Mucosa of rectum (tissue), 2 donors: ENCODE measurements around the gene ADARB2.

Source experiments
- H3K27ac ChIP-seq, 2 donors: one replicate each; pipeline ENCODE4 v1.7.0; 2013; ENCODE audit warnings: inconsistent platforms in 2 of 2, low read depth in 2 of 2, low read length in 2 of 2
- H3K27me3 ChIP-seq, 2 donors: one replicate each; pipeline ENCODE4 v1.7.0; 2013; ENCODE audit warnings: low read length in 2 of 2; ENCODE audit not compliant: control insufficient read depth in 2 of 2, insufficient read depth in 2 of 2
- H3K36me3 ChIP-seq, 2 donors: one replicate each; pipeline ENCODE4 v1.7.0; 2013; ENCODE audit warnings: low read length in 2 of 2; ENCODE audit not compliant: control insufficient read depth in 2 of 2, insufficient read depth in 2 of 2
- H3K4me1 ChIP-seq, 2 donors: one replicate each; pipeline ENCODE4 v1.7.0; 2013; ENCODE audit warnings: low read length in 2 of 2, mild to moderate bottlenecking in 1 of 2; ENCODE audit not compliant: control insufficient read depth in 2 of 2, insufficient read depth in 2 of 2
- H3K4me3 ChIP-seq, 2 donors: one replicate each; pipeline ENCODE4 v1.7.0; 2013; ENCODE audit warnings: low read length in 2 of 2
- H3K9ac ChIP-seq, 2 donors: one replicate each; pipeline ENCODE4 v1.7.0; 2013; ENCODE audit warnings: low read length in 2 of 2, low read depth in 1 of 2, mild to moderate bottlenecking in 1 of 2
- H3K9me3 ChIP-seq, 2 donors: one replicate each; pipeline ENCODE4 v1.7.0; 2013; ENCODE audit warnings: low read length in 2 of 2; ENCODE audit not compliant: control insufficient read depth in 2 of 2
- donor health status: healthy.
- donor health status: Normal muscosa, but diverticular disease.

The ADARB2 gene

DNA sequence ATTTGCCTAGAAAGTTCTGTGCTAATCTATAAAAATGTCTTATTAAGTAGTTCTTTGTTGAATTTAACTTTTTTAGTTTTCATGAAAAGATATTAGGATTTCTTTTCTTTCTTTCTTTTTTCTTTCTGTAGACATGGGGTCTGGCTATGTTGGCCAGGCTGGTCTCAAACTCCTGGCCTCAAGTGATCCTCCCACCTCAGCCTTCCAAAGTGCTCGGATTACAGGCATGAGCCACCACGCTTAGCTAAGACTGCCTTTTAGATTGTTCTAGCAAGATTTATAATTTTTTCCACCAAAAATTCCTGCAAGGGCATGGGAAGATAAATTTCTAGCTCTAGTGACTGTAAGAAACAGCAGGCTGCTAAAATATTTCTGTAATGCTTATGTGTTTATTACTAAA lies 540.7 kb downstream of the ADARB2 start:
- H3K4me1 ChIP-seq = peaks cover 0 to 4% of the 10 kb centered on the region in 2 donors
- no peak overlapping the region for H3K27ac ChIP-seq
- no peak overlapping the region for H3K4me3 ChIP-seq
- peaks cover 0 to 4% of the 10 kb centered on the region in 2 donors for H3K27me3 ChIP-seq
- no peak overlapping the region for H3K9ac ChIP-seq
- no peaks in the 10 kb centered on the region for H3K36me3 ChIP-seq
- H3K9me3 ChIP-seq = no peaks in the 10 kb centered on the region

DNA sequence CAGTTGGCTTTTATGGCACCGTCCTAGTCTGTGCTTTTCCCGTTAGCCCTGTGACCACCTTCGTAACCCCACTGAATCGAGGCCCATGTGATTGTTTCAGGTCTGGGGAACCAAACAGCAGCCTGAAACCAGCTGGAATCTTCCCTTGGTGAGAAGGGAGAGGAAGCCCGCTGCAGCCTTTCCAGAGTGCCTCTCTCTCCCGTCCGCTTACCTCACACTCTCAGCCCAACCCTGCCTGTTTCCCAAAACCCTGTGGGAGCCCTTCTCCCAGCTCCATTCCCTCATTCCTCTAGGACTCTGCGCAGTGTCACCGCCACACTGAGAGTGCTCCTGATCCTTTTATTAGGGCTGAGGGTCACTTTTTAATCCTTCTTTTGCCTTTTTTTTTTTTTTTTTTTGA lies 541.5 kb downstream of the ADARB2 start:
- H3K9me3 ChIP-seq = no peaks in the 10 kb centered on the region
- H3K36me3 ChIP-seq = no peaks in the 10 kb centered on the region
- no peak overlapping the region for H3K4me3 ChIP-seq
- H3K27ac ChIP-seq = no peak overlapping the region
- peaks cover 0 to 4% of the 10 kb centered on the region in 2 donors for H3K27me3 ChIP-seq
- H3K4me1 ChIP-seq = peaks cover 0 to 4% of the 10 kb centered on the region in 2 donors
- no peak overlapping the region for H3K9ac ChIP-seq

DNA sequence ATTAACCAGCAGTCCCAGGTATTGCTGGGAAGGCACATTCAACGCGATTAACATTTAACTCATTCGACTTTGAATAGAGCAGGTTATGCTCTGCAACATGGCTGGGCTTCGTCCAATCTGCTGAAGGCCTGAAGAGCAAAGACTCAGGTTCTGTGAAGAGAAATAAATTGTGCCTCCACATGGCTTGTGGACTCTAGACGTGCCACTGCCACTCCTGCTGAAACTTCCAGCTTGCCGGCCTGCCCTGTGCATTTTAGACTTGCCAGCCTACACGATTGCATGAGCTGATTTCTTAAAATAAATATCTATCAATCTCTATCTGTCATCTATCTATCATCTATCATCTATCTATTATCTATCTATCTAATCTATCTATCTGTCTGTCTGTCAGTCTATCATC lies 543.2 kb downstream of the ADARB2 start:
- Histone ChIP-seq H3K9ac (no peak overlapping the region), H3K27ac (no peak overlapping the region), H3K27me3 (peaks cover 0 to 4% of the 10 kb centered on the region in 2 donors), H3K9me3 (no peaks in the 10 kb centered on the region), H3K4me3 (no peak overlapping the region), H3K36me3 (no peaks in the 10 kb centered on the region), H3K4me1 (peaks cover 0 to 4% of the 10 kb centered on the region in 2 donors)

DNA sequence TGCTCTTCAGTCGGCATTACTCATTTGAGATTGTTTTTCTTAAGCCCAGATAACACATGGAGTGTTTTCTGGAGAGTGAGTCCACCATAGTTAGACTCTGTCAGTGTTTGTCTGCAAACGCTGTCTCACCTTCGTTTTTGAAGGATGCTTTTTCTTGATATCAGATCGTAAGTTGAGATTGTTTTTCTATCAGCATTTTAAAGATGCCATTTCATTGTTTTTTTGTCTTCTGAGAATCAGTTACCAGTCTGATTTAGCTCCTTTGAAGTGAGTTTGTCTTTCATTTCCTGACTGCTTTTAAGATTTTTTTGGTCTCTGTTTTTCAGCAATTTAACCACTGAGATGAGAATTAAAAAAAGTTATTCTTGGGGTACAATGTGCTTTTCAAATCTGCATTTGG lies 543.8 kb downstream of the ADARB2 start:
- Histone ChIP-seq H3K4me3 (no peak overlapping the region), H3K36me3 (no peaks in the 10 kb centered on the region), H3K9ac (no peak overlapping the region), H3K9me3 (no peaks in the 10 kb centered on the region), H3K27me3 (peaks cover 0 to 4% of the 10 kb centered on the region in 2 donors), H3K4me1 (peaks cover 0 to under 1% of the 10 kb centered on the region in 2 donors), H3K27ac (no peak overlapping the region)

DNA sequence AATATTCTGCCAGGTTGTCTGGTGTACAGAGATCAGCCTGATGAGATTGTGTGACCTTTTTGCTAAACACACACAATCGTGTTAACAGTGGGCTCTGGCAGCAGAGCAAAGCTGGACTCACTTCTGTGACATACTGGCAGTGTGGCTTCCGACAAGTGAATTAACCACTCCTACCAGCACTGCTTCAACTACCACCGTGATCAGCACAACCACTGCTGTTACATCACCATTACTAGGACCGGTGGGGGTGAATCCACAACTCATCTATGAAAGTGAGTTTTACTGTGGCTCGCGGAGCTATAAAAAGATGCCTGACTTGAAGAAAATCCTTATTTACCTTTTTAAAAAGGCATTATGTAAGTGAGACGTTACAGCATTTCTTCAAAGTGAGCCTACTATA lies 545.6 kb downstream of the ADARB2 start:
- Histone ChIP-seq H3K9ac (no peak overlapping the region), H3K36me3 (no peaks in the 10 kb centered on the region), H3K9me3 (no peaks in the 10 kb centered on the region), H3K27me3 (peaks cover 0 to 4% of the 10 kb centered on the region in 2 donors), H3K27ac (no peak overlapping the region), H3K4me3 (no peak overlapping the region), H3K4me1 (peaks cover 0 to 5% of the 10 kb centered on the region in 2 donors)

DNA sequence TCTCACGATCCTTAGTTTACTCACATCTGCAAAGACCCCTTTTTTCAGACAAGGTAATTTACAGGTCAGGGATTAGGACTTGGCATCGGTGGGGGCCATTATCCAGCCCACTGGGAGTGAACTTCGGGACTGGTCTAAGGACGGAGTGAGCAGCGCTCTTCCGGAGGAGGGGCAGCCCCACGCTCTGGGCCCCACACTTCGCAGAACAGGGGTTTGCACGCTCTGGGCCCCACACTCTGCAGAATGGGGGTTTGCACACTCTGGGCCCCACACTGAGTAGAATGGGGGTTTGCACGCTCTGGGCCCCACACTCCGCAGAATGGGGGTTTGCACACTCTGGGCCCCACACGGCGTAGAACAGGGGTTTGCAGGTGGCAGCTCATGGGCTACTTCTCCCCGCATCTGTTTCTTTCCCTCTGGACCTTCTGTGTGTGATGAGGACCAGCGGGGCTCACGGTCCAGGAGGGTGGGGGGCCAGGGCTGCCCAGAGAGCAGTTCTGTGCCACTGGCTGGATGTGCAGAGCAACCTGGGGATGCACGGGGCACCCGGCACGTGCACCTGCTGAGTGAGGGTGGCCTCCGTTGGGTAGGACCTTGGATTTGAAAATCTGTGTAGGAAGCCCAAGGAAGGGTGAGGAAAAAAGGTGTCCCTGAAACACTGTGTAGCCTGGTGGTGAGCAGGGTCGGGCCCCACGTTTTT lies 546.4 kb downstream of the ADARB2 start:
- no peak overlapping the region for H3K4me3 ChIP-seq
- H3K9ac ChIP-seq = no peak overlapping the region
- H3K27me3 ChIP-seq = peaks cover 0 to 4% of the 10 kb centered on the region in 2 donors
- no peak overlapping the region for H3K27ac ChIP-seq
- H3K9me3 ChIP-seq = no peaks in the 10 kb centered on the region
- H3K4me1 ChIP-seq = peaks cover 0 to 5% of the 10 kb centered on the region in 2 donors
- H3K36me3 ChIP-seq = no peaks in the 10 kb centered on the region

DNA sequence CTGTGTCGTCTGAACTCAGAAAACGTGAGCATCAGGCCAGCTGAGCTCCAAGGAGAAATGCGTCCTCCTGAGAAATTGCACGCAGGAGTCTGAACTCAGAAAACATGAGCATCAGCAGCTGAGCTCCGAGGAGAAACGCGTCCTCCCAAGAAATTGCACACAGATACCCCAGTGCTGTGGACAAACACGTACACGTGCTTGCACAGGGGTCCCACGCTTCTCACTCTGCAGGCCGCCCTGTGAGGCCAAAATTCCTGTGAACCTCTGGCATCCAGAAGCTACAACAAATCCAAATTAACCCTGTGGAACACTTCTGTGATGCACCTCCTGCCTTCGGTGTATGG lies 547.3 kb downstream of the ADARB2 start:
- no peak overlapping the region for H3K27ac ChIP-seq
- peaks cover 0 to 5% of the 10 kb centered on the region in 2 donors for H3K4me1 ChIP-seq
- no peak overlapping the region for H3K9ac ChIP-seq

DNA sequence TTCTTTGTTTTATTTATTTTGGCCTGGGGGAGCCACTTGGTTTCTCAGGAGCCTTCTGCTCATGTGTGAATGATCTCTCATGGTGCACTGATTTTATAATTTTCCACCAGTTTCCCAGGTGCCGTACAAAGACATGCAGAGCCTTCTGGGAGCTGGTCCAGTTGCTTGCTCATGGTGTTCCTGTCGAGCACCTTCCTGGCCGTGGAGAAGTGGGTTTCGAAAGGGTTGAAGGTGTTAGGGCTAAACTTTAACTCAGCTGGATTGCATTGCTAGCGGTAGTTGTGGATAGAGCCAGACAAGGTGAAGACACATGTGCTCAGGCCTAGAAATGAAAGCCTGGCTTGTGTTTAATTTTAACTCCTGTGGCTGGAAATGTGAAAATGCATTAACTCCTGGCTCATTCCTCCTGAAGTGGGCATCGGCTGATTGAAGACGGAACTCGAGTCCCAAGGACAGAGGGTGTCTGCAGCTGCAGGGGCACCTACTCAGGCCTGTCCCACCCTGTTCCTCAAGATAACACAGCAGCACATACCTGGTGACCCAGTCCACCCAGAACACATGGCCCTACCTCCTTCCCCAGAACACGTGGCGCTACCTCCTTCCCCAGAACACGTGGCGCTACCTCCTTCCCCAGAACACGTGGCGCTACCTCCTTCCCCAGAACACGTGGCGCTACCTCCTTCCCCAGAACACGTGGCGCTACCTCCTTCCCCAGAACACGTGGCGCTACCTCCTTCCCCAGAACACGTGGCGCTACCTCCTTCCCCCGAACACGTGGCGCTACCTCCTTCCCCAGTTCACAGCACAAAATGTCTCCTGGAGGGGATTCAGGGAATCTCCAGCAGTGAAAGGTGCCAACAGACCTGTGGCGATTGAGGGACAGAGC lies 547.9 kb downstream of the ADARB2 start:
- H3K4me3 ChIP-seq = no peak overlapping the region
- H3K9ac ChIP-seq = no peak overlapping the region
- H3K4me1 ChIP-seq = peaks cover 0 to 5% of the 10 kb centered on the region in 2 donors
- no peak overlapping the region for H3K27ac ChIP-seq
- H3K27me3 ChIP-seq = no peaks in the 10 kb centered on the region
- no peaks in the 10 kb centered on the region for H3K9me3 ChIP-seq
- no peaks in the 10 kb centered on the region for H3K36me3 ChIP-seq

More for the DNA sequence above, 547.3 kb downstream of the ADARB2 start:
- no peak overlapping the region for H3K4me3 ChIP-seq
- H3K36me3 ChIP-seq = no peaks in the 10 kb centered on the region
- no peaks in the 10 kb centered on the region for H3K27me3 ChIP-seq
- H3K9me3 ChIP-seq = no peaks in the 10 kb centered on the region

DNA sequence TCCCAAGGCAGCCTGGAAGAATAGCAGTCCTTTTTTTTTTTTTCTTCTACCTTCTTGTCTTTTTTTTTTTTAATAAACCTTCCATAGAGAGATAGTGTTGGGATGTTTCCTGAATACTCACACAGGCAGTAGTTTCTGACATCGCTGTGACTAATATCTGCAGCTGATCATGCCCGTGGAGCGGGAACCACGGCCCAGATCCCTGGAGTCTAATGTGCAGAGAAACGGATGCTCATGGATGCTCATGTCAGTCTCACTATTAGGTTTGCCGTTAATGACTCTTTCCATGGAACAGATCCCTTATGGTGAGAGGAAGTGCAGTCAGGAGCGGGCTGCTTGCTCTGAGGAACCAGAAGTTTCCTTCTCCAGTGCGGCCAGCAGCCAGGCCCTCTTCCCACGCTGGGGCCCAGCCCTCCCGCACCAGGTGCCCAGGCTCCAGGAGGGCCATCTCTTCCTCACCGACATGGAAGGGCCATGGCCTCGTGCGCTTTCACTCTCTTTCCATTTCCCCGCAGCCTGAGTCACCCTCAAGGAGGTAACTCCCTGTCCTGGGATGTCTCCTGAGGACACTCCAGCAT lies 548.7 kb downstream of the ADARB2 start:
- Histone ChIP-seq H3K27ac (no peak overlapping the region), H3K4me3 (no peak overlapping the region), H3K9ac (no peak overlapping the region)

More for the DNA sequence above, 548.7 kb downstream of the ADARB2 start:
- Histone ChIP-seq H3K36me3 (no peaks in the 10 kb centered on the region), H3K9me3 (no peaks in the 10 kb centered on the region), H3K27me3 (no peaks in the 10 kb centered on the region), H3K4me1 (peaks cover 0 to 5% of the 10 kb centered on the region in 2 donors)
